ENCODE measurements around the gene ZNF846. TPM values are rescaled to one million over a fixed set of nuclear protein-coding genes. Genes with fewer than 3 reads are reported as not detected.

The ZNF846 gene
- total and polyA plus RNA-seq, 2 donors = 18.0 to 73.6 TPM

Other genes starting within 250 kb of the ZNF846 start
- gene ZNF426, start 230.1 kb downstream of the ZNF846 start, total RNA-seq = 29.8 TPM
- 6.9 TPM for gene ZNF426, start 230.1 kb downstream of the ZNF846 start, polyA plus RNA-seq
- gene ZNF121, start 184.2 kb downstream of the ZNF846 start, total RNA-seq = 80.9 TPM
- 3.7 TPM for gene ZNF121, start 184.2 kb downstream of the ZNF846 start, polyA plus RNA-seq
- 71.1 TPM for gene ZNF561, start 147.5 kb downstream of the ZNF846 start, total RNA-seq
- gene ZNF561, start 147.5 kb downstream of the ZNF846 start, polyA plus RNA-seq = 36.6 TPM
- 58.8 TPM for gene ZNF562, start 93.6 kb downstream of the ZNF846 start, total RNA-seq
- 9.4 TPM for gene ZNF562, start 93.6 kb downstream of the ZNF846 start, polyA plus RNA-seq
- 16.1 TPM for gene FBXL12, start 50.3 kb upstream of the ZNF846 start, total RNA-seq
- gene FBXL12, start 50.3 kb upstream of the ZNF846 start, polyA plus RNA-seq = 37.5 TPM
- gene UBL5, start 59.2 kb upstream of the ZNF846 start, total RNA-seq = 92.0 TPM
- 436 TPM for gene UBL5, start 59.2 kb upstream of the ZNF846 start, polyA plus RNA-seq
- 42.3 TPM for gene PIN1, start 66.6 kb upstream of the ZNF846 start, total RNA-seq
- 160 TPM for gene PIN1, start 66.6 kb upstream of the ZNF846 start, polyA plus RNA-seq
- gene OLFM2, start 167.8 kb upstream of the ZNF846 start, total RNA-seq = 18.2 TPM
- 4.6 TPM for gene OLFM2, start 167.8 kb upstream of the ZNF846 start, polyA plus RNA-seq
- gene COL5A3, start 241.8 kb upstream of the ZNF846 start, total RNA-seq = 19.6 TPM
- gene COL5A3, start 241.8 kb upstream of the ZNF846 start, polyA plus RNA-seq = 18.3 TPM
- gene RDH8, start 244.7 kb upstream of the ZNF846 start, total RNA-seq = not detected
- not detected for gene RDH8, start 244.7 kb upstream of the ZNF846 start, polyA plus RNA-seq